ENCODE data around the gene VPS39.

The VPS39 gene

DNA sequence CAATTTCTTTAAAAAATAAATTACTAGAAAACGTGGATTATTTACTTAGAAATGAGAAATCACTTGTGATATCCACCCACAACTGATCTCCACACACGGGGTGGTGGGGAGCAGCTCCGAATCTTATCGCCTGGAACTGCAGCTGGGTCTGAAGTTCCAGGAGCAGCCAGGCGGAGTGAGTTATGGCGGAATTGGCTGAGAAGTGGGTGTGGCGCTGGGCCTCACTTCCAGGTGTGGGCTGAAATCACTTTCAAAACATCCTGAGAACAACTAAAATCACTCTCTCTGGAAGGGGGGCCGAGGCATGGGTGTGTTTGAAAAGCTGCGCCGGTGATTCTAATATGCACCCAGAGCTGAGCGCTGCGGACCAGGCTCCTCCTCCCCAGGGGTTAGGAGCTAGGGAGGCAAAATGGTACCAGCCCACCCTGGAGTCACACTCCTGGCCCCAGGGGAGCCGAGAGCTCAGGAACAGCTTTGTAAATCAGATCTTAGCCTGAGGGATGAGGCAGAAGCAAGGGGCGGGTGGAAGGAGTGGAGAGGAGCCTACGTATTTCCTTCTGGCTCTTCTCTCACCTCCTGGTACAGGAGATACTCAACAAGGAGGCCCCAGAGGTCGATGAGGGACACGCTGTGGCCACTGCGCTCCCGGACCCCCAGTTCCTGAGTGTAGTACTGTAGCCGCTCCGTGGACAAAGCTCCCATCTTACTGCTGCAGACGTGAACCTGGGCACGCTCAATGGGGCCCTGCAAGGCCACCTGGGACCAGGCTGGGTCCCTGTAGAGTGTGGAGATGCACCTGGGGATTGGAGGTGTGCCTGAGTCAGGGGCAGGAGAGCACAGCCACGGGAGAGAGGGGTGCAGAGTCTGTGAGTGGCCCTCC is 61.3 kb downstream of the VPS39 start:
- no peak for DNase-seq (ENCODE audit: low read depth in 2 of 2)

DNA sequence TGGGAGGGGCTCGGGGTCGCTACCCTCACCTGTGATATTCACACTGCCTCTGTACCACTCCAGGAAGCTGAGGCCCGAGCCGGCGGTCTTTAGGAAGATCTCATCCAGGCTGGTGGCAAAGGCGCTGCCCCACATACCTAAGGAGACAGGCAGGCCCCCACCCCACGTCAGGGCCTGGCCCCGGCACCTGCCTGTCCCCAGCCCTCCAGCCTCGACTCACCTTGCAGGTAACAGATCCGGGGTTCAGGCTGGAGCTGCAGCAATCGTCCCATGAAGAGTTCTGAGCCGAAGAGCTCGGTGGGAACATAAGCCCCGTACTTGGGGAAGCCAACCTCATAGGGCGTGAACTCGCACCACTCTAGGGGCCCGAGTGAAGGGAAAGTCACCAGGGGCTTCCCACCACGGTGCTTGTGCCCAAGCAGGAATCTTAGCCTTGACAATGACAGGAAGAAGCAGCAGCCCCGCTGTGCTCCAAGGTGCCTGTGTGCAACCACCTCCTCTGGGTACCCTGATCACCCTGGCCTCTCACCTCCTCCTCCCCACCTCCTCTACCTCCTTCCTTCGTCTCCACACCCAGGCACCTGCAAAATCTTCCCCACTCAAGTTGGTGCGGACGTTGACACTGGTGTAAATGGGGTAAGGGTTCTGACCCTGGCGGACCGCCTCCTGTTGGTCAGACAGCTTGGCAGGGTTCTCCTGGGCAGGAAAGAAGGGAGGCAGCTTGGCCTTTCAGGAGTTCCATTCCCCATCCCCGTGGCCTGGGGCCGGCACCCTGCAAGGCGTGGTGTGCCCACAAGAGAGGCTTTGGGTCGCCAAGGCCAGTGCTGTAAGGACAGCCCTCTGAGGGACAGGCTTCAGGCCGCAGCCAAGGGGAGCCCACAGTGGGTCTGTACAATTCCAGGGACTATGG is 62.3 kb downstream of the VPS39 start:
- no peak for DNase-seq (ENCODE audit: low read depth in 2 of 2)

DNA sequence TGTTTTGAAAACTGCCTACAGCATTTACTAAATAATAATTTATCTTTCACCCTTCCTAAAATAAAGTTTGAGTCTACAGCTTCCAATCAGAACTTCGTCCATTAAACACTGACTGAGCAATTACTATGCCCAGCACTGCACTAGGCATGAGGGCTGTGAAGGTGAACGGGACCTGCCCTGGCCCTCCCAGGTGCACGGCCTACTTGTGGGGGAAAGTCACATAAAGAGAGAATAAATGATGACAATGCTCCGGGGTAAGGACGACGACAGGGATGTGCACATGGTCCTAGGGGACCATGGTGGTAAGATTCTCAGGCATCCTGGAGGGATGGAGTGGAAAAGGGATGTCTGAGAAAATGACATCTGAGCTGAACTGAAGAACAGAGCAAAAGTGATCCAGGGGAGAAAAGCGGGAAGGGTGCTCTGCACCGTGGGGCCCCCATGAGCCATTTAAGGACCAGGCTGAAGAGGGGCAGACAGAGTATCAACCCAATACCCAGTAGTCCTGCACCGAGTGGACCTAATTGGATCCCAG is 63.2 kb downstream of the VPS39 start:
- no peak for DNase-seq (ENCODE audit: low read depth in 2 of 2)

- DNase-seq (ENCODE audit: low read depth in 2 of 2): no peak
Observed at GRCh38 chr15:42143866-42144625, 64.1 kb downstream of the VPS39 start.

DNA sequence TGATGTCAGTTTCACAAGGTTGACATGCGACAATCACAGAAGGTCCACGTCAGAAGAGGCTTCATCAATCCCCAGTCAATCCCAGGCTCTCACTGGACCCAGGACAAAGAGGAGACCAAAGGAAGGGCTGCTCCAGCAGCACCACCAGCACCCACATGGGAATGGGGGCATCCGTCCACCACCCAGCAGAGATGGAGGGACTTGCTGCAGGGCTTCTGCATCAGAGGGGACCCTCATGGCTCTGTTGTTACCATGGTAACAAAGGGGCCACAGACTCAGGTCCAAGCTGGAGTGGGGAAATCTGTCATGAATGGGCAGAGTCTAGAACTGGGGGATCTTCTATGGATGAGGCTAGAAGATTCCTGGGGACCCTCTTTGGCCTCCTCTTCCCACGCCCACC is 64.7 kb downstream of the VPS39 start:
- DNase-seq (ENCODE audit: low read depth in 2 of 2): no peak

DNA sequence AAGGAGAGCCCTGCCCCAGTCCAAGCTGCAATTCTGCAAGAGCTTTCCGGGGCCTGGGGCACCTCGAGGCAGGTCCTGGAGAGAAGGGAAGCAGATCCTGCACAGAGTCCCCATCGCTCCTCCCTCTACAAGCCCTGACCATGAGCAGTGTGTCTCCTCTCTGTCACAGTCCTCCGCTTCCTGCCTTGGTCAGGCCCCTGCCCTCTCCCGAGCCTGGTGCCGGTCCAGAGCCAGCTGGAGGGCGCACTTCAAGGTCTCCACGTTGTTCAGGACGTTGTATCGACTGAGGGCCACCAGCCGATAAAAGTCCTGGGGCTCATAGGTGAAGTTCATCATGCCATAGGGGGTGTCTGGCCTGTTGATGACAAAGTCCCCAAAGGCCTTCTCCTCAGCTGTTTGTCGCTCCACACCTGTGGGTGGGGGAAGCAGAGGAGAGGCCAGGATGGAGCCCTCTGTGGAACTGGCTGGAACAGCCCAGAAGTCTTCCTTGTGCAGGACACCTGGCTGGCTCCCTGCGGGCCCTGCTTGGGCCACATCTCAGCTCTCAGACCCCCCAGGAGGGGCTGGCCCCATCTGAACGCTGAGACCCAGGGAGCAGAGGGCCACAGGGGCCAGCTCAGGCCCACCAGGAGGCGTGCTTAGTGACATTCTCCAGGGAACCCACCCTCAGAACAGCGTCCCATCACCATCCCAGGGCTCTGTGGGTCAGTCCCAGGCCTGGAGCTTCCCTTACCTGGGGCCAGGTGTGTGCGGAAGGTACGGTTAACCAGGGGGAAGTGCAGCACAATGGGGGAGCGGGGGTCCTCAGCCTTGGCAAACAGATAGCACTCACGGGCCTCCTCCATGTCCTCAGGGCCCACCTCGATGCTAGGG is 66.1 kb downstream of the VPS39 start:
- DNase-seq (ENCODE audit: low read depth in 2 of 2): no peak

- DNase-seq (ENCODE audit: low read depth in 2 of 2): no peak
Observed at GRCh38 chr15:42141246-42141645, 66.9 kb downstream of the VPS39 start.

GRCh38 chr15:42140383-42141070 is 67.6 kb downstream of the VPS39 start:
- no peak for DNase-seq (ENCODE audit: low read depth in 2 of 2)

DNA sequence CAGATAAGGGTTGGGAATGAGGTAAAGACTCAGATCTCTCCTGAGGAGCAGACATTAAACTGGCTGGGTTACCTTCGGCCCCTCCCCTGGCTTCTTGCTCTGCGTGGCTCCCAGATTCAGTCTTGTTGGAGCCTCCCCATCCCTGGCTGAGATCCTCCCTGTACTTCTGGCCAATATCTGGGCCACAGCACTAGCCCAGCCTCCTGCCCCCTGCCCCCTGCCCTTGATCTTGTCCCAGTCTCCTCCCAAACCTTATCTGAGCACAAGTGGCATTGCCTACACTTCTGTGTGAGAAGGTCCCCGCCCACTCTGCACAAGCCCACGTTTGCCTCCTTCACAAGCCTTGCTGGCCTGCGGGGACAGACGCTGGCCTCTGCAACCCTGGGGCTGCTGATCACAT is 68.5 kb downstream of the VPS39 start:
- DNase-seq (ENCODE audit: low read depth in 2 of 2): no peak

GRCh38 chr15:42138968-42139386 is 69.1 kb downstream of the VPS39 start:
- DNase-seq (ENCODE audit: low read depth in 2 of 2): no peak

DNA sequence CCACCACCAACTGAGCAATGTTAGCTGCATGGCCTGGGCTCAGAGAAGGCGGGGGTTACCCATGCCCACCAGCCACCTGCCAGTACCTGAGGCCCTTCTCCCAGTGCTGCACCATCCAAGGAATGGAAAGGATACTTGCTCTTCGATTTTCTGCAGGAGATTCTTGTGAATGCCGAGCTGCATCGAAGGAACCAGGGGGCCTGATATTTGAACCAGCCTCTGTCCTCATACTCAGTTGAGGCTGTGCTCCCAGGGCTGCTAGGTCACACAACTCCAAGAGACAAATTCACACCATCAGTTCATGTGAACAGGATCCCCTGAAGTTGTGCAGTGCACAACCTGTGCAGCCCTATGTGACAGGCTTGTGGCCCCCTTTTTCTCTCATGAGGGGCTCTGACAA is 69.7 kb downstream of the VPS39 start:
- no peak for DNase-seq (ENCODE audit: low read depth in 2 of 2)

DNA sequence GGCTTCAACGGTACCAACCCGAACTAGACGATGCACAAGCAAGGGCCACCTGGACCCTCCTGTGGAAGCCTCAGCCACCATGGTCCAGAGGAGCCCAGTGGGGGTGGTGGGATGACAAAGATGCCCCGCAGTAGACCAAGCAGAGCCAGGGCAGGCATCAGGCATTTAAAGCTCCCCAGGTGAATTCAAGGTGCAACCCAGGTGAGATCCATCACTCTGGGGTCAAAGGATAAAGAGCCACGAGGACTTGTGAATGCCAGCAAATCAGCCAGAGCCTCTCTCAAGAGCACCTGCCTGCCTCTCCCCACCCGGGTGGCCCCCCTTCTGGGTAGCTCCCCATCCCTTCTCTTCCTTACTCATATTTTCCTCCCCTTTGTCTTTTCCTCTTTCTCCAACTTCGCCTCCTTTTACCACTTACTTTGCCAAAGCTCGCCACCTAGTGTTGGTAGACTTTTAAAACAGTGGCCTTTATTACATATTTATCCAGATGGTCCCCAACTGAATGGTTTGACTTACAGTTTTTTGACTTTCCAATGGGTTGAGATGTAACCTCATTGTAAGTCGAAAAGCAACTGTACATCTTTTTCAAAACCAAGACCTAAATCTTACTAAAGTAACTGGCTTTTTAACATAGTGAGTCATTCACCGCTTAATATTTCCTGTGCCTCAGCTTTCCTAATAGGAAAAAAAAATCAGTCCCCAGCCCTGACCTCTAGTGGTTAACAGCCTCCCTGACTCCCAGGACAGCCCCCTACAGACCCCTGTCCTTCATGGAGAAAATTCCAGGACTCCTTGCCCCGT is 70.4 kb downstream of the VPS39 start:
- no peak for DNase-seq (ENCODE audit: low read depth in 2 of 2)

DNA sequence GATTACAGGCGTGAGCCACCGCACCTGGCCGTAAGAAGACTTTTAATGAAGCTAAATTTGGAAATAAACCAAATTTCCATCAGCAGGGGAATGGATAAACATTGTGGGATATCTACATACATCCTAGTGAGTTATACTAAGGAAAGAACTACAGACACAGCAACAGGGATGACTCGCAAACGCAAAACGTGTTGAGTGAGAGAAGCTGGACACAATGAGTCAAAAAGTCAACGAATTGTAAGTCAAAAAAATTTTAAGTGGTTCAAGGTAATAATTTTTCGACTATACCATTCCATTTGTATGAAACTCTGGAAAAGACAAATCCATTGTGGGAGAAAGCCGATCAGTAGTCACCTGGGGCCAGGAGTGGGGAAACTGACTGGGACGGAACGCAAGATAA is 71.6 kb downstream of the VPS39 start:
- DNase-seq (ENCODE audit: low read depth in 2 of 2): no peak

DNA sequence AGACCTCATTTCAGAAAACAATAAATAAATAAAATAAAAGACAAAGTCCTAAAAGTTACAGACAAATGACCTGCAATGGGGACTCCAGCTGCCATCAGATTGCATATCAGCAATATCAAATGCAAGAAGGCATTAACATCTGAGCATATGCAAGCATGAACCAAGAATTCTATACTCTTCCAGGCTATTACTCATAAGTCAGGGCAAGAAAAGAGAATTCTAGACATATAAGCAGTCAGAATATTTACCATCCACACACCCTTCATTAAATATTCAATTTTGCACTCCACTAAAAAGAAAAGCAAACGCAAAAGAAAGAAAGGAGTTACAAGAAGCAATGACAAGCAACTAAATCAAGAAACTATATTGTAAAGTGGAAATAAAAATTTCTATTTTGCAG is 72.8 kb downstream of the VPS39 start:
- DNase-seq (ENCODE audit: low read depth in 2 of 2): no peak

DNA sequence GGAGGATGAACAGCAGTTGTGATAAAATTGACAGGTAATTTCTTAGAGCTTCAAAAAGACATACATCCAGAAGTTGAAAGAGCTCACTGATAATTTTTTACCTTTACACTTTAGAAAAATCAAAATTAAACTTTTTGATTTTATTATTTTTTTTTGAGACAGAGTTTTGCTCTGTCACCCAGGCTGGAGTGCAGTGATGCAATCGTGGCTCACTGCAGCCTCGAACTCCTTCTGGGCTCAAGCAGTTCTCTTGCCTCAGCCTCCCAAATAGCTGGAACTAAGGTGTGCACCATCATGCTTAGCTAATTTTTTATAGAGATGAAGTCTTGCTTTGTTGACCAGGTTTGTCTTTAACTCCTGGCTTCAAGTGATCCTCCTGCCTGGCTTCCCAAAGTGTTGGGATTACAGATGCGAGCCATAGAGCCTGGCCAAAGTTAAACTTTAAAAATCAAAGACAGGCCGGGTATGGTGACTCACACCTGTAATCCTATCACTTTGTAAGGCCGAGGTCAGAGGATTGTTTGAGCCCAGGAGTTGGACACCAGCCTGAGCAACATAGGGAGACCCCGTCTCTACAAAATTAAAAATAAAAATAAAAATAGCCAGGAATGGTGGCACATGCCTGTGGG is 73.4 kb downstream of the VPS39 start:
- DNase-seq (ENCODE audit: low read depth in 2 of 2): no peak

- peak in 1 of 2 donors; percentile 15 for DNase-seq (ENCODE audit: low read depth in 2 of 2)
Observed at GRCh38 chr15:42133886-42134502, 74.1 kb downstream of the VPS39 start.

DNA sequence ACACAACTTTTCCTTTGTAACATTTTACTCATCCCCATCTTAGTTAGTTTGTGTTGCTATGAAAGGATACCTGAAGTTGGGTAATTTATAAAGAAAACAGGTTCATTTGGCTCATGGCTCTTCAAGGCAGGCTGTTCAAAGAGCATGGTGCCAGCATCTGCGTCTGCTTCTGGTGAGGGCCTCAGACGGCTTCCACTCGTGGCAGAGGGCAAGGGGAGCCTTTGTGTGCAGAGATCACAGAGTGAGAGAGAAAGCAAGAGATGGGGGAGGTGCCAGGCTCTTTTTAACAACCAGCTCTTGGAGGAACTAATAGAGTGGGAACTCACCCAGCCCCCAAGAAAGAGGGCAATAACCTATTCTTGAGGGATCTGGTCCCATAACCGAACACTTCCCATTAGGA is 74.7 kb downstream of the VPS39 start:
- no peak for DNase-seq (ENCODE audit: low read depth in 2 of 2)

Measured in stimulated activated CD8-positive, alpha-beta memory T cell treated with anti-CD3 and anti-CD28 coated beads, Interleukin-7, amount 100 ng/mL, for 1 hour (primary cell).